ENCODE results near the gene IL1A.

The IL1A gene

GRCh38 chr2:112818094-112818902 is 34.0 kb upstream of the IL1A start:
- no peak for DNase-seq (ENCODE audit: low read depth)

- no peak for DNase-seq (ENCODE audit: low read depth)
These were observed 32.9 kb upstream of the IL1A start for GRCh38 chr2:112817082-112817689.

- DNase-seq (ENCODE audit: low read depth): no peak
These were observed 30.0 kb upstream of the IL1A start for GRCh38 chr2:112814278-112814677.

DNA sequence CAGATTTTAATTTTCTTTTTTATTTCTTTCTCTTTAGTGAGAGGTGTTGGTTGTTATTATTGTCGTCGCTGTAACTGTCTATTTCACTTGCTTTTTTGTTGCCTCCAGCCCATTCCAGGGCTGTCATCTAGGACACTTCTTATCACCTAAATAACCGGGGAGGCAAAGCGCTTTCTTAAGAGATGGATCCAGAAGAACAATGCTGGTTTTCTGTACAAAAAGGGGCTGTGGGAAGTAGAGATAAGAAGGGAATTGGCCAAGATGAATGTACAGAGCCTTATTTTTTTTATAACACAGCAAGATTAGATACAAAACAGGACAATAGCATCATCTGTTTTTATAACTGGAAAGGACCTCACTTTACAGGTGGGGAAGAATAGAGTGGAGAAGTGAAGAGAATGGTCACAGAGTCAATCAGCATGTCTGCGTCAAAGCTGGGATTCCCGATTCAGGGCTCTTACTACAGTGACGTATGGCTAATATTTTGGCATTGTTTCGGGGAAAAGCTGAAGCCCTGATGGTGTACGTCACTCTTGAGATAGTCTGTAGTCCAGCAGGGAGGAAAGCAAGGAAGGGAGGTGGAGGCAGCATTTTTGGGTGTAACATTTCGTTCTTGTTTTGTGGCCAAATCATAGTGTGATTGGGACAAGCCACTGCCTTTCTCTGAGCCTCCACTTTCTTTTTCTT is 29.1 kb upstream of the IL1A start:
- no peak for DNase-seq (ENCODE audit: low read depth)

GRCh38 chr2:112812318-112813267 is 28.3 kb upstream of the IL1A start:
- peak; percentile 45 for DNase-seq (ENCODE audit: low read depth)

- peak; percentile 41 for DNase-seq (ENCODE audit: low read depth)
These were observed 27.6 kb upstream of the IL1A start for GRCh38 chr2:112811841-112812306.

- DNase-seq (ENCODE audit: low read depth): no peak
These were observed 27.1 kb upstream of the IL1A start for GRCh38 chr2:112811276-112811831.

DNA sequence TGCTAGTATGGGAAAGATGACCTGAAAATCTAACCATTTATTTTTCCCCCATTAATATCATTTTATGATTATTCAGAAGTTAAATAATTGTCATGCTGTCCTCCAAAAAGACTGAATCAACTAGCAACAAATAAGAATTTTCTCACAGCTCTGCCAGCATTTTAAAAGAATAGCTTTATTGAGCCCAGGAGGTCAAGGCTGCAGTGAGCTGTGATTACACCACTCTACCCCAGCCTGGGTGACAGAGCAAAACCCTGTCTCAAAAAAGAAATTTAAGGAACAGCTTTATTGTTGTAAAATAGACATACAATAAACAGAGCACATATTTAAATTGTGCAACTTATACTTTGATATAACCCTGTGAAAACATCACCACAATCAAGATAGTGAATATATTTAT is 24.8 kb upstream of the IL1A start:
- no peak for DNase-seq (ENCODE audit: low read depth)

DNA sequence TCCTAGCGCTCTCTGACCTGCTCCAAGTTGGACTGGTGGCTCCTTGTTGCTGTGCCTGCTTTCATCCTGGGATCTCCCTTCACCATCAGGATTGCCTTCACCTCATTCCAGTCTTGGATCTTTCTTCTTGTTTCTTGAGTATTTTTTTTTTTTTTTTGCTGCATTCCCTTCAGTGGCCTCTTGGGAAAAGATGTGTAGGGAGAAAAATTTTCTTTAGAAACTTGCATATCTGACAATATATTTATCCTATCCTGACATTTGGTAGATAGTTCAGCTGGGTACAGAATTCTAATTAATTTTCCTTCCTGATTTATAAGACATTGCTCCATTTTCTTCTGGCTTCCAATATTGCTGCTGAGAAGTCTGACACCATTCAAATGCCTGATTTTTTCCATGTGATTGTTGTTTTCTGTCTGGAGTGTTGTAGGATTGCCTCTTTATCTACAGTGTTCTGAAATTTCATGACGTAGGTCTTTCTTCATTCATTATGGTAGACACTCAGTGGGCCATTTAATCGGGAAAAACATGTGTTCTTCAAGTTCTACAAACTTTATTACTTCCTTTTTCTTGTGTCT is 23.0 kb upstream of the IL1A start:
- DNase-seq (ENCODE audit: low read depth): no peak

- DNase-seq (ENCODE audit: low read depth): no peak
These were observed 21.2 kb upstream of the IL1A start for GRCh38 chr2:112805542-112805941.

DNA sequence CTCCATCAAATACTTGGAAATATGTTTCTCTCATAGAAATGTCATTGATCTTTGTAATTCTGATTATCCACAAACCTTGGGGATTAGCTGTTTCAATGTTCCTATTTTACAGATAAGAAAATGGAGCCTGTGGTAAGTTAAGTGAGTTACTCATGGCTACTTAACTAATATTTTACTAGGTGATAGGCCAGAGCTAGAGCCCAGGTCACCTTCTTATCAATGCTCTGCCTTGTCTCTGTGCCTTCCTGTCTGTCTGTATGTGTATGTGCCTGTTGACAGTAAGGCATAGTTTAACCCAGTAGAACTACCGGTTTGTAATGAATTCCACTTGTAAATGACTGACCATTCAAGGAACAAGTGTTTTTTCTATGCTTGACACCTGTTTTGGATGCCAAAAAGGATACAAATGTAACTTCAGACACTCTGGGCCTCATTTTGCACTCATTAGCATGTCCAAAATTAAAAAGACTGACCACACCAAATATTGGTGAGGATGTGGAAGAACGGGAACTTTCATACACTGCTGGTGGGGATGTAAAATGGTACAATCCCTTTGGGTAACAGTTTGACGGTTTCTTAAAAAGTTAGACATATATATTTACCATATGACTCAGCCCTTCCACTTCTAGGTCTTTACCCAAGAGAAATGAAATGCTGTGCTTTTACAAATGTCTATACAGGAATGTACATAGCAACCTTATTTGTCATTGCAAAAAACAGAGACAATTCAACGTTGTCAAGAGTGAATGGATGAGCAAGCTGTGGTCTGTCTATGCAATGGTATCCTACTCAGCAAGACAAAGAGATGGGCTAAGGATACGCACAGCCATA is 19.6 kb upstream of the IL1A start:
- peak; percentile 28 for DNase-seq (ENCODE audit: low read depth)

GRCh38 chr2:112800881-112801583 is 16.7 kb upstream of the IL1A start:
- no peak for DNase-seq (ENCODE audit: low read depth)

- no peak for DNase-seq (ENCODE audit: low read depth)
These were observed 15.0 kb upstream of the IL1A start for GRCh38 chr2:112798979-112799975.

GRCh38 chr2:112796486-112796885 is 12.2 kb upstream of the IL1A start:
- no peak for DNase-seq (ENCODE audit: low read depth)

DNA sequence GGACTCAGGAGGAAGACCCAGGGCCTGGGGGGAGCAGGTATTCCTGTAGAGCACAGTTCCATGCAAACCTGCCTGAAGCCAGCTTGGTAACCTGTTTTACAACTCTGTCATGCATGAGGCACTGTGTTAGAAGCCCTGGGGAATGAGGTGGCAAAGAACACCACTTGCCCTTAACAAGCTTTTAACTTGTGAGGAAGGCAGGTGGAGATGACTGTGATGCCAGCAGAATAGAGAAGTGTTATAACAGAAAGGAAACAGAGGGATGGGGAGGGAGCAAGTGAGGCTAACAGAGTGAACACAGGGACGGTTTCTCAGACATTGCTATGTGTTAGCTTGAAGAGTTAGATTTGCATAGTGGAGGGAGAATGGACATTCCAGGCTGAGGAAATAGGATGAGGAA is 11.5 kb upstream of the IL1A start:
- DNase-seq (ENCODE audit: low read depth): no peak

- DNase-seq (ENCODE audit: low read depth): no peak
These were observed 10.5 kb upstream of the IL1A start for GRCh38 chr2:112794841-112795240.

GRCh38 chr2:112794131-112794733 is 9.9 kb upstream of the IL1A start:
- peak; percentile 45 for DNase-seq (ENCODE audit: low read depth)

- DNase-seq (ENCODE audit: low read depth): no peak
These were observed 9.2 kb upstream of the IL1A start for GRCh38 chr2:112793449-112793978.
